Pulmonary artery endothelial cell (primary cell): ENCODE measurements around the gene TSPAN3. TPM values are rescaled to one million over a fixed set of nuclear protein-coding genes. Genes with fewer than 3 reads are reported as not detected.

ENCODE experiments used
- DNase-seq: peaks from one replicate; pipeline ENCODE4 v3.0.0-alpha.2; 2011; ENCODE audit warnings: low read depth, low spot score
- total RNA-seq: library from RNA; depleted of rRNA; stranded (reverse); fragments of >200 nt; gene quantifications from 2 replicates; pipeline ENCODE4 v1.2.3, GENCODE V29; 2014

Gene TSPAN3
- total RNA-seq, 1 donor from 2014 or later: 341 TPM

DNA sequence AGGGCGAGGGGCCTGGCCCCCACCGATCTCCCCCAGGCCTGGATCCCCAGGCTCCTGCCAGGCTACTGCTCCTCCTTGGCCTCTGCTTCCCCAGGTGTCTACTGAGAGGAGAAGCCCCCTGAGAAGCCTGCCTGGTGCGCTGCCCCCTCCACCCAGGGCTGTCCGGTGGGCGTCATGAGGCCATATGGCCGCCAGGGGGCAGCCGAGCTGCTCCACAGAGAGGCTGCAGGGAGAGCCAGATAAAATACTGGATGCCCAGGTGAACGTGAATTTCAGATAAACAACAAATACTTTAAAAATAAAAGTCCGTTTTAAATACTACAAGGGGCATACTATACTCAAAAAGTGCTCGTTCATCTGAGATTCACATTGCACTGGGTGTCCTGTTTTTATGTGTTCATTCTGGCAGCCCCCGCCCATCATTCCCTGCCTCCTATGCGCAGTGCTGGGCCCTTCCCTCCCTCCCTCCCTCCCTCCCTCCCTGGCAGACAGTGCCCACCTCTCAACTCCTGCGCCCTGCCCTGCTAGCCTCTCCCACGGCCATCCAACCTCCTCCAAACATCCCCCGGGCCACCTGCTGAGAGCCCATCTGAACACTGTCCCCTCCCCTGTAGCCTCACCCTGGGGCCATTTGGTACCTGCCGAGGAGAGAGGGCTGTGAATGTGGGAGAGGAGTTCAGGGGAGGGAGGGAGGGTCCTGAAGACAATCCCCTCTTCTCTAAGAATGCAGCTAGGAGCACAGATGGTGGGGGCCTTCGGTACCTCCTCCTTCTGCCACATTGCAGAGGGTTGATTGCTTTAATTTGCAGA, 46.4 kb downstream of the TSPAN3 start:
- DNase-seq: no peak

GRCh38 chr15:77023576-77024272, 47.2 kb downstream of the TSPAN3 start:
- no peak for DNase-seq

DNA sequence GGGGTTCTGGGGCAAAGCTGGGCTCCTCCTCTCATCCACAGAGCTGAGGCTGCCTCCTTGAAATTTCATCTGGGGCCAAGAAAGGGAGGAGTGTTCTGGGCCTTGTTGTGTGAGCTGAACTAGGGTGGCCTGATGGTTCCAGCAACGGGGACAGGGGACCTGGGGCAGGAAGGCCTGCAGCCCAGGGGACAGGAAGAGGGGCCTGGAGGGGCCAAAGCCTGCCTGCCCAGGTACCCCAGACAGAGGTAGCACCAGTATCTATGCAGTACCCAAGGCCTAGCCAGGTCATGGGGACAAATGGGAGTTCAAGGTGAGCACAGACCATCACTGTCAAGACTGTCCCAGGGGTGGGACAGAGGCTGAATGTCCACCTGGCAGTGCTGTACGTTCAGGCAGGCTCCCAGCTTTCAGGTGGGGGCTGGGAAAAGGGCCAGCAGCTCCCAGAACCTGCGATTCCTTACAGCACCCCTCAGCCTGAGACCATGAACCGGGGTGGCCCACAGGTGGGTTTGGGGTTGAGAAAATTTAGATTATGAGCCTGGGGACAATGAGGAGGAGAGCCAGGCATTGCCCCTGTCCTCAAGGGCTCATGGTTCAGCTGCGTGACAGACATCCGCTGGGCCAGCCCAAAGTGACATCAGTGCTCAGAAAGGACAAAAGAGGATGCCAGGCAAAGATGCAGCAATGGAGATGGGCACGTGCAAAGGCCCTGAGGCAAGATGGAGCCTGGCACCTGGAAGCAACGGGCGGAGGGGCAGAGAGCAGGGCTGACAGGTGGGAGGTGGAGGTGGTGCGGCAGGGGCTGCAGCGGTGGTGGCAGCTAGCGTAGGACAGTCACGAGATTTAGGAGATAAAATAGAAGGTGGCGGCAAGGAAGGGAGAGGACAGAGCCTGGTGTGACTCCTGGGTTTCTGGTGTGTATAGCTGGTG, 48.0 kb downstream of the TSPAN3 start:
- no peak for DNase-seq

DNA sequence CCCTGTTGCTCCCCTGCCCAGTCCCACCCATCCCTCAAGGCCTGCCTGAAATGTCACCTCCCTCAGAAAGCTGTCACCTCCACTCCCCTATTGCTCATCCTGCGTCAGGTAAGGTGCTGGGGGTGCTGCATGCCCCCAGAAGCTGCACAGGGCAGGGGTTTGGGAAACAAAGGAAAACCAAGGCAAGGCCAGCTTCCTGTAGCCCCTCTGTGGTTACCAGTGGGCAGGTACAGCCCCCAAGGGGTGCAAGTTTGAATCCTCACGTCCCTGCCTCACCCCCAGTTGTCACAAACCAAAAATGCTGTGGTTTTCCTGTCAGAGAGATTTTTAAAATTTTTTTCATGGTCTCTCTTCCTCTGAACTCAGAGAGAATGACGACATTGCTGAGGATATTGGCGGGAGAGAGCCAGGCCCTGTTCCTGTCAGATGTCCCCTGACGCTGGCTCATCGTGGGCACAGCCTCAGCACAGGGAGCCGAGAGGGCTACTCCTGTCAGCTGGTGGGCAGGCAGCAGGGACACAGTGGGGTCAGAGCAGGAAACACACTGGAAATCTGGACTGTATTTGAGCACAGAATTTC, 49.0 kb downstream of the TSPAN3 start:
- DNase-seq: no peak

DNA sequence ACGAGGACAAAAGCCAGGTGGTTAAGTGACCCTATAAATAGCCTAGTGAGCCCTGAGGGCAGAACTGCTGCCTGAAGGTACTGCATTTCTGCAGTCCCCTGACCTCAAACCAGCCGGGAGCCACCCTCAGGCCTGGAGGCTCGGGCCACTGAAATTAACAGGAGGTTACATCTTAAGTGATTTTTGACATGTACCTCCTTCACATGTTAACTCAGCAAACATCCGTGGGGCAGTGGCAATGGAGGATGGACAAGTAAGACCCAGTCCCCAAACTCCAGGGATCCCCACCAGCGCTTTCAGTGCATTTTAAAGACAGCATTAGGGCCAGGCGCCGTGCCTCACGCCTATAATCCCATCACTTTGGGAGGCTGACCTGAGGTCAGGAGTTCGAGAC, 49.8 kb downstream of the TSPAN3 start:
- no peak for DNase-seq

DNA sequence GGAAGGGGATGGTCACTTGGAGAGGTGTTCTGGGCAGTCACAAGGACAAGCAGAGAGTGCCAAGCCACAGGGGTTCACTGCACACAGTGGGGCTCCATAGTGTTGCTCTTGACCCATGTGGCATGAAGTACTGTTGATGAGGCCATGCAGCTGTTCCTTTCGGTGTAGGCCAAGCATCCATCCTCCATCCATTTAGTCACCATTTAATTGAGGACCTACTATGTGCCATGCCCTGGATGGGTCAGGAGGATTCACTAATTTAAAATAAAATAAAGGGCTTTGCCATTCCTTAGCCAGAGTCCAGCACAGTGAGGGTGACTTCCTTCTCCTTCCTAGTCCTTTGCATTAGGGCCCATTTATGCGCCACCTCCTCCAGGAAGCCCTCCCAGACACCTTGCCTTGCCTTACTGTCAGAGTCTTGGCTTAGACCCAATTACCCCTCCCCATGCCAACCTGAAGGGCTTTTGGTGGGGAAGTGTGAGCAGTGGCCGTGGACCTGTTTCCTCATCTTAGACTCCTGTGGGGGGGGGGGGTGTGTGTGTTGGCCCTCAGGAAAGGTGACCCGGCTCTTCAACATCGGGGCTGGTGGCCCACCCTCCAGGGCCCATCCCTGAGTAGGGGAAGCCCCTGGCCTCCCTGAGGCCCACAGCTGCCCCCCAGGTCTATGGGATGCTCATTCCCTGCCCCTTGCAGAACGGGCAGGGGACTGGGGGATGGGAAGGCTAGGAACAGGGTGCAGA, 50.4 kb downstream of the TSPAN3 start:
- DNase-seq: no peak

- no peak for DNase-seq
These were observed 51.2 kb downstream of the TSPAN3 start for GRCh38 chr15:77019521-77020331.

- DNase-seq: no peak
These were observed 52.0 kb downstream of the TSPAN3 start for GRCh38 chr15:77018796-77019505.

DNA sequence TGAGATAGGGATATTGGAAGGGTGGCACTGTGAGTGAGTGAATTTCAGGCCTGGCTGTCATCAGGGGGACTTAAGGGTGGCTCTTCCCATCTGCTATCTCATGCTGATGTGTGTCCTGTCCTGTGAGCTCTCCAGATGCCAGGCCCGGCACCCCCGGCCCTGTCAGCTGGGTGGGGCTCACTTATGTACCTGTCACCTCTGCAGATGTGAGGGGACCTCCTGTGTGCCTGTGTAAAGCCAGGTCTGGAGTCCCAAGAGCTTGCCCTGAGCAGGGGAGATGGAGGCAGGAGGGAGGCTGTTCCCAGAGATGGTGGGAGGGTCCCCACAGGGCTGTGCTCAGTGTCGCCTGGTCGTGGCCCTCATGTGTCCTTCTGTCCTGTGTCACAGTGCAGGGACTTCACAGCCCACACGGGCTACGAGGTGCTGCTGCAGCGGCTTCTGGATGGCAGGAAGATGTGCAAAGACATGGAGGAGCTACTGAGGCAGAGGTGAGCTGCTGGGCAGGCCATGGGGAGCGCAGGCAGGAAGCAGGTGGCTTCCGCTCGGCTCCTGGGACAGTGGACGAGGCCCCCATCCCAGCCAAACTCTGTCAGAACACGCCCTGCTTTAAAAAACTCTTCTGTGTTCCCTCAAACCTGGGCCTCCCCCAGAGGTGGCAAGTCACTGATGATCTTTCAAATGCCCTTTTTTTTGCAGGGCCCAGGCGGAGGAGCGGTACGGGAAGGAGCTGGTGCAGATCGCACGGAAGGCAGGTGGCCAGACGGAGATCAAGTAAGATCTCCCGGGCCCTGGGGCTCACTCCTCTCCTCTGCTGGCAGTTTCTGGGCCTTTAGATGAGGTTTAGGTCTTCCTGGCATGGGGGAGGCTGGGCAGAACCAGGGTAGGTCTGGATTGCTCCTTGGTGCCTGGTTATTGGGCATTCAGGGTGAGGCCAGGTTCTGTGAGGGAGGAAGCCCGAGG, 52.9 kb downstream of the TSPAN3 start:
- no peak for DNase-seq

DNA sequence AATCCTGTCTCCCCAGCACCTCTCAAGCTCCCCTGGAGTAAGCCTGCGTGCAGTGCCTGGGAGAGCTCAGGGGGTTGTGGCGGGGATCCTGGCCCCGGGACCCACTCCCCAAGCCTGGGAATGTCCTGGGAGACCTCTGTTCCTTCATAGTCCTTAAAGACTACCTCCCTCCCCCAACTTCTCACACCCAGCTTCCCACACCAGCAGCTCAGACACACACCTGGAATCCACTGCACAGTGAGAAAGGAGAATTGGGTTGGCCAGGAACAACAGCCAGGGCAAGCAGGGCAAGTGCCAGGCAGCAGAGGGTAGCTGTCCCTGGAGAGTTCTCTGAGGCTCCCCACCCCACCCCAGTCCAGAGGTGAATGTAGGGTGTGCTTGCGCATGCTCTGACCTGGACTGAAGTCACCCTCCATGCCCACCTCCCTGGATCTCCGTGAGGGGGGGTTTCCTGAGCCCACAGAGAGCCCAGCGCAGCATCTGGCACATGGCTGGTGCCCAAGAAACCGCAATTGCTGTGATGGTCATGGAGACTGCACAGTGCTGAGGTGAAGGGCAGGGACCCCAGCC, 53.7 kb downstream of the TSPAN3 start:
- DNase-seq: no peak

DNA sequence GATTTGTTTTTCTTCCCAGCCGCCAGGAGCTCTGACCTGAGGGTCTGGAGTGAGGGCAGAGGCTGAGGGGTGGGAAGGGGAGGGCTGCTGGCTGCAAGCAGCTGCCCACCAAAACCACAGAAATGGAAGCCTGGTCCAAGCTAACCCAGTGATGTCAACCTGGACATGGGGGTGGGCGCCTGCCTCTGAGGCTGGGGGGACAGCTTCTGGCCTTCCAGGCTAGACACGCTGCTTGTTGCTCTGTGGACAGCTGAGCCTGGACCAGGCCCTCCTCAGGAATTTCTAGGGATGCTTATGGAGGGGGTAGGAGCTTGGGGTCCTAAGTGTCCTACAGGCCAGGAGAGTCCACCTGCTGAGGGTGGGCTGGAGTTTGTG, 54.6 kb downstream of the TSPAN3 start:
- DNase-seq: no peak

DNA sequence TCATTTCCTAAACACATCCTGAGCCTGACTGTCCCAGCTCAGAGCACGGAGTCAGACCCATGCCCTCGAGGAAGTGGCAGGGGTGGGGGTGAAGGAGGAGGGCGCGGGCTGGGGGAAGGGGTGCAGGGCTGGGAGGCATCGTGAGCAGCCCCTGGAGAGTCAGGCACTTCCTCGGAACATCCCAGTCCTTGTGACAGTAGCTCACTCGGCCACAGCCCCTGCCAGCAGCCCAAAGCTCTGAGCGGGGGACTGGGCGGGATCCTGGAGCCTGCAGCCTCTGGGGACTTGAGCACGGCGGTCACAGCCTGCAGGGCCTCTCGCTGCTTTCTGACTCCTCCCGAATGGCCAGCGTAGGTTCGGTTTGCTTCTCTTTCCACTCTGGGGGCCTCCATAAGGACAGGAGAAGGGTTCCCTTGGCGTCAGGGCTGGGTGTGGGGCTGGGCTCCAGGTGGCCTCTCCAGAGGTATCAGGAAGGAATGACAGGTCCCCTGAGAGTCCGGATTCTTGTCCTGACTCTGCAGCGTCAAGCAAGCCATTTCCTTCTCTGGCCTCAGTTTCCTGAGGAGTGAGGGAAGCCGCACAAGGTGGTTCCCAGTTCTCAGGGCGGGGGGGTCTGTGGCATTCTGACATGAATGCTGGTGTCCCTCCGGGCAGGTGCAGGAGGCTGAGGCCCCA, 55.1 kb downstream of the TSPAN3 start:
- DNase-seq: no peak

GRCh38 chr15:77014132-77015081, 56.5 kb downstream of the TSPAN3 start:
- DNase-seq: no peak

DNA sequence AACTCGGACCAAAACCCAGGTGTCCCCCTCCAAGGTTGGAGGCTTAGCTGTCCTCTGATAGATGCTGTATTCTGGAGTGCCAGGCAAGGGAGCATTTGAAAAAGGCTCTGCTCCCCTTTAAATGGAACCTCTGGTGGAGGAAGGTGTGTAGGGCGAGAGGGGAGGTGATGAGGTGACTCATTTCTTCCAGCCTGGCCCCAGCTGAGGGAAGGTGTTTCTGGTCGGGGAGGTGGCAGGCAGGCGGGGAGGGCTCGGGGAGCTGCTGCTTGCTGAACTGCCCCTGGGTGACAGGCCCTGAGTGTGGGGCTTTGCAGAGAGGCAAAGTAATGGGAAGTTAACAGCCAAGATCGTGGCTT, 57.2 kb downstream of the TSPAN3 start:
- DNase-seq: no peak

GRCh38 chr15:77012868-77013267, 58.0 kb downstream of the TSPAN3 start:
- DNase-seq: no peak

DNA sequence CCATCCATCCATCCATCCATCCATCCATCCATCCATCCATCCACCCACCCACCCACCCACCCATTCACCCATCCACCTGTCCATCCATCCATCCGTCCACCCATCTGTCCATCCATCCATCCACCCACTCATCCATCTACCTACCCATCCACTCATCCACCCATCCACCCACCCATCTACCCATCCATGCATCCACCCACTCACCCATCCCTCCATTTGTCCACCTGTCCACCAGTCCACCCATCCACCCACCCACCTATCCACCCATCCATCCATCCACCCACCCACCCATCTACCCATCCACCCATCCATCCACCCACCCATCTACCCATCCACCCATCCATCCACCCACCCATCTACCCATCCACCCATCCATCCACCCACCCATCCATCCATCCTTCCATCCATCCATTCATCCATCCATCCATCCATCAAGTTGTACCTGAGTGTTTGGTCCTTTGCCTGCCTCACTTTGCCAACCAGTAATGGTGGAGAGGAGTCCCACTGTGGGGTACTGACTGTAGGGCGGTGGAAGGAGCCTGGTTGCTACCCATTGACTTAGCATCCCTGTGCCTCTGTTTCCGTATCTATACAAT, 58.7 kb downstream of the TSPAN3 start:
- DNase-seq: no peak
